Mucosa of stomach (tissue), 1 donor: Measurements from ENCODE around the gene ZNF74.
"Not testable (repeated sequence)": the region's sequence is repeated elsewhere in the genome, so short reads cannot be mapped to it uniquely, and the experiment has no call there.

Experiments
- H3K27me3 ChIP-seq: one replicate; pipeline ENCODE4 v1.7.0; 2013; ENCODE audit warnings: mild to moderate bottlenecking, low read length; ENCODE audit not compliant: control insufficient read depth, insufficient read depth
- H3K36me3 ChIP-seq: one replicate; pipeline ENCODE4 v1.7.0; 2013; ENCODE audit warnings: low read length; ENCODE audit not compliant: control insufficient read depth, insufficient read depth
- H3K4me1 ChIP-seq: one replicate; pipeline ENCODE4 v1.7.0; 2013; ENCODE audit warnings: mild to moderate bottlenecking, low read length; ENCODE audit not compliant: control insufficient read depth, insufficient read depth
- H3K4me3 ChIP-seq: one replicate; pipeline ENCODE4 v1.7.0; 2013; ENCODE audit warnings: low read length
- H3K9ac ChIP-seq: one replicate; pipeline ENCODE4 v1.7.0; 2013; ENCODE audit warnings: mild to moderate bottlenecking, low read length, moderate library complexity
- H3K9me3 ChIP-seq: one replicate; pipeline ENCODE4 v1.7.0; 2013; ENCODE audit warnings: mild to moderate bottlenecking, low read length, moderate library complexity; ENCODE audit not compliant: control insufficient read depth
- donor health status: Pancreatic carcinoma.

ZNF74 gene

DNA sequence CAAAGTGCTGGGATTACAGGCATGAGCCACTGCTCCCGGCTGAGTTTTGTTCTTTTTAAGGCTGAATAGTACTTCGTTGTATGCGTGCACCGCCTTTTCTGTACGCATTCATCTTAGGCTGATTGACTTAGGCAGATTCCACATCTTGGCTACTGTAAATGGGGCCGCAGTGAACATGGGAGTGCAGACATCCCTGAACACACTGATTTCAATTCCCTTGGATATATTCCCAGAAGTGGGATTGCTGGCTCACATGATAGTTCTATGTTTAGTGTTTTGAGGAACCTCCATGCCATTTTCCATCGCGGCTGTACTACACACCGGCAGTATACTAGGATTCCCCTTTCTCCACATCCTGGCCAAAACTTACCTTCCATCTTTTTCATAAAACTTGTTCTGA lies 10.4 kb upstream of the ZNF74 start:
- Histone ChIP-seq H3K36me3 (no peaks in the 10 kb centered on the region), H3K4me3 (no peak overlapping the region), H3K27me3 (peaks cover 5% of the 10 kb centered on the region), H3K9me3 (no peaks in the 10 kb centered on the region), H3K9ac (no peak overlapping the region), H3K4me1 (no peaks in the 10 kb centered on the region)

DNA sequence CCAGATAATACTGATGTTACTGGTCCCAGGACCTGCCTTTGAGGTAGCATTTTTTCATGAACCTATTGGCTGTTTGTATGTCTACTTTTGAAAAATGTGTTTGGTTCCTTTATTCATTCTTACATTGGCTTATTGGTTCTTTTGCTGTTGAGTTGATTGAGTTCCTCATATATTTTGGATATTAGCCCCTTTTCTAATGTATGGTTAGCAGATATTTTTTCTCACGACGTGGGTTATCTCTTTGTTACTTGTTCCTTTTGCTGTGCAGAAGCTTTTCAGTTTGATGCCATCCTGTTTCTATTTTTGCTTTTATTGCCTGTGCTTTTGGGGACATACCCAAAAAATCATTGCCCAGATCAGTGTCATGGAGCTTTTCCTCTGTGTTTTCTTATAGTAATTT lies 9.8 kb upstream of the ZNF74 start:
- H3K36me3 ChIP-seq, result no peaks in the 10 kb centered on the region
- H3K9me3 ChIP-seq, result no peaks in the 10 kb centered on the region
- no peak overlapping the region for H3K9ac ChIP-seq
- peaks cover 5% of the 10 kb centered on the region for H3K27me3 ChIP-seq
- no peak overlapping the region for H3K4me3 ChIP-seq
- H3K4me1 ChIP-seq, result no peaks in the 10 kb centered on the region

DNA sequence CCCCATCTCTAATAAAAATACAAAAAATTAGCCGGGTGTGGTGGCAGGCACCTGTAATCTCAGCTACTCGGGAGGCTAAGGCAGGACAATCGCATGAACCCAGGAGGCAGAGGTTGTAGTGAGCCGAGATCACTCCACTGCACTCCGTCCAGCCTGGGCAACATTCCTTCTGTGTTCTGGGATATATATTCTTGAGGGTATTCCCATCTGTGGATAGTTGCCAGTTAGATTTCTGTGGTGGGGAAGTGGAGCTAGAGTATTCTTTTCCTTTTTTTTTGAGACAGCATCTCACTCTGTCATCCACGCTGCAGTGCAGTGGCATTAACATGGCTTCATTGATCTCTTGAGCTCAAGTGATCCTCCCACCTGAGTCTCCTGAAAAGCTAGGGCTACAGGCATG lies 9.1 kb upstream of the ZNF74 start:
- Histone ChIP-seq H3K9me3 (no peaks in the 10 kb centered on the region), H3K4me3 (no peak overlapping the region), H3K36me3 (no peaks in the 10 kb centered on the region), H3K27me3 (peaks cover 5% of the 10 kb centered on the region), H3K4me1 (no peaks in the 10 kb centered on the region), H3K9ac (no peak overlapping the region)

GRCh38 chr22:20386336-20386735 lies 7.6 kb upstream of the ZNF74 start:
- Histone ChIP-seq H3K4me1 (no peaks in the 10 kb centered on the region), H3K9me3 (no peaks in the 10 kb centered on the region), H3K4me3 (no peak overlapping the region), H3K36me3 (no peaks in the 10 kb centered on the region), H3K27me3 (peaks cover 5% of the 10 kb centered on the region), H3K9ac (no peak overlapping the region)

DNA sequence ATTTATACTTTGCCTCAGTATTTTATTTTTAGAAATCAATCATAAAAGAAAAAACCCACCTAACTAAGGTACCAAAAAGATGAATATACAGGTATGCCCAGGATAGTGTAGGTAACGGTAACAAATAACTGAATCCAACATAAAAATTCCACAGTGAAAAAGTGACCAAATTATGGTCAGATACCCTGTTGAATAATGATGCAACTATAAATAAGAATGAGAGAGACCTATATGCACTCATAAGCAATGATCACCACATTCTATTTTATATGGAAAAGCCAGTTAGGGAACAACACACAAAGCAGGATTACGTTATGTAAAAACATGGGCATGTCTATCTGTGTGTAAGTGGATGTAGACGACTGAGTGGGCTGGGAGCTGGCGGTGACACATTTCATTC lies 7.0 kb upstream of the ZNF74 start:
- Histone ChIP-seq H3K4me3 (no peak overlapping the region), H3K9me3 (no peaks in the 10 kb centered on the region), H3K27me3 (peaks cover 5% of the 10 kb centered on the region), H3K9ac (no peak overlapping the region), H3K4me1 (no peaks in the 10 kb centered on the region), H3K36me3 (no peaks in the 10 kb centered on the region)

DNA sequence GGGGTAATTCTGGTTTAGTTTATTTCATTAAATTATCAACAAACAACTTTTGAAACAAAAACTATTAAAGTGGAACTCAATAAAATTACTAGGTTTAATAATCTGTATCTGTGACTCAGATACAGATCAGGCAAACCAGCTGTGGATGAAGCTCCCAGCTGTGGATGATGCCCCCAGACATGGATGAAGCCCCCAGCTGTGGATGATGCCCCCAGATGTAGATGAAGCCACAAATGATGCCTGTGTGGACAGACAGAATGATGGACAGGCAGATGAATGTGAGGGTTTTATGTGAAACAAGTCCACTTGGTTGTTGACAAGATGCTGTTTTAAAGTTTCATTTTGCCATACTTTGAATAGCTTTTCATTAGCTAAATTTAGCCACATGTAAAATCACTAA lies 5.8 kb upstream of the ZNF74 start:
- Histone ChIP-seq H3K4me1 (peaks cover under 1% of the 10 kb centered on the region), H3K27me3 (peaks cover 5% of the 10 kb centered on the region), H3K36me3 (no peaks in the 10 kb centered on the region)

GRCh38 chr22:20389288-20389687 lies 4.7 kb upstream of the ZNF74 start:
- H3K9ac ChIP-seq, result no peak overlapping the region
- H3K4me3 ChIP-seq, result no peak overlapping the region
- no peaks in the 10 kb centered on the region for H3K9me3 ChIP-seq
- no peaks in the 10 kb centered on the region for H3K36me3 ChIP-seq
- peaks cover 5% of the 10 kb centered on the region for H3K4me1 ChIP-seq
- peaks cover 5% of the 10 kb centered on the region for H3K27me3 ChIP-seq

More for the DNA sequence above, 5.8 kb upstream of the ZNF74 start:
- Histone ChIP-seq H3K9me3 (no peaks in the 10 kb centered on the region), H3K4me3 (no peak overlapping the region), H3K9ac (no peak overlapping the region)

DNA sequence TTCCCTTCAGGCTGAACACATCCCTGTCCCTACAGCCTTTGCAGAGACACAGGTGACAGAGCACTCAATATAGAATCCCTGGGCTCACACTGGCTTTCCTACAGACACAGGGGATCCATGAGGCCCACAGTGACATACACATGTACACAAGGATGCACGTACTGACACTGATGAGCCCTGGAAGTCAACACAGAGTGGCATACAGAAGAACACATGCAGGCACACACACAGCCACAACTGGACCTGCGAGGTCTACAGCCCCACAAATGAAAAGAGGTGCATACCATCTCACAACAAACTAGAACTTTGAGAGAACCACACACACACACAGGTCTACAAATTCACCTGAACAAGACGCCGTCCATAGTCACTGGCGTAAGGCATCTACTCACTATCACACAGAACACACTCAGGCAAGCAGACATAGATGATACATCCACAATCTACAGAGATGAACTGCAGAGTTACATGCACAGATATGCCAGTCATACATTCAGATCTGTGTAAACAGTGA lies 3.5 kb upstream of the ZNF74 start:
- Histone ChIP-seq H3K4me3 (no peak overlapping the region), H3K4me1 (peaks cover 15% of the 10 kb centered on the region), H3K9ac (no peak overlapping the region), H3K9me3 (no peaks in the 10 kb centered on the region), H3K27me3 (peaks cover 2% of the 10 kb centered on the region), H3K36me3 (no peaks in the 10 kb centered on the region)

- H3K9me3 ChIP-seq, result no peaks in the 10 kb centered on the region
- H3K36me3 ChIP-seq, result no peaks in the 10 kb centered on the region
- H3K4me1 ChIP-seq, result peaks cover 20% of the 10 kb centered on the region
- no peak overlapping the region for H3K9ac ChIP-seq
- H3K27me3 ChIP-seq, result peaks cover 2% of the 10 kb centered on the region
- H3K4me3 ChIP-seq, result no peak overlapping the region
Measured at GRCh38 chr22:20391222-20391621, 2.7 kb upstream of the ZNF74 start.

GRCh38 chr22:20392365-20392881 lies 1.5 kb upstream of the ZNF74 start:
- H3K36me3 ChIP-seq, H3K27me3 ChIP-seq, H3K4me3 ChIP-seq, H3K9me3 ChIP-seq, H3K9ac ChIP-seq: not testable (repeated sequence)
- peaks cover 20% of the 10 kb centered on the region for H3K4me1 ChIP-seq

DNA sequence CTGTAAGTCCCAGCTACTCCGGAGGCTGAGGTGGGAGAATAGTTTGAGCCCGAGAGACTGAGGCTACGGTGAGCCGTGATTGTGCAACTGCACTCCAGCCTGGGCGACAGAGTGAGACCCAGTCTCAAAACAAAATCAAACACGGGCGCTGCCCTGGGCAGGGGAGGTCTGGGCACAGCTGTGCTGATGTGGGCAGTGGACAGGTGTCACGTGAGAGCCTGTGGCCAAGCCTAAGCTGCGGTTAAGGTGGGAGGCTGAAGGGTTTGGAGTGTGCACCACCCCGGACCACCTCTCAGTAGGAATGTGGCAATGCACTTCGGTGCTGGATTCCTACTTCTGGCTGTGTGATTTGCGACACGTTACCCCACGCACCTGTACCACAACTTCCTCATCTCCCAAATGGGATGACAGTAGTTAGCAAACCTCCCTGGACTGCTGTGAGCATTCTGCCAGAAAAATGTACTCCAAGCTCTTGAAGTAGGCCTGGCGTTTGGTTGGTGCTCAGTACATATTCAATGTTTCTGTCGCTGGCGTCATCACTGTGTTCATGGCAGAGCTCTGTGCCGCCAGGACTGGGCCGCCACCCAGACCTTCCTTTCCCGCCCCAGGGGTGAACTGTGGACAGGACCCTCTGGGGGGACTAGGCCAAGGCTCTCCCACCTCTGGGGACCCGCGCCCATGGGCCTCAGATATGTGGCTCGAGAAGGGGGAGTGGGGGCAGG lies 807 bp upstream of the ZNF74 start:
- no peaks in the 10 kb centered on the region for H3K36me3 ChIP-seq
- H3K9ac ChIP-seq, result peak overlapping the region; percentile 74
- no peaks in the 10 kb centered on the region for H3K9me3 ChIP-seq
- H3K4me3 ChIP-seq, result peak overlapping the region; percentile 82
- H3K4me1 ChIP-seq, result peaks cover 20% of the 10 kb centered on the region
- H3K27me3 ChIP-seq, result peaks cover 2% of the 10 kb centered on the region

GRCh38 chr22:20395181-20395906 lies 1.4 kb downstream of the ZNF74 start:
- Histone ChIP-seq H3K4me3 (no peak overlapping the region), H3K27me3 (no peaks in the 10 kb centered on the region), H3K36me3 (no peaks in the 10 kb centered on the region), H3K9me3 (no peaks in the 10 kb centered on the region), H3K9ac (peak overlapping the region; percentile 74), H3K4me1 (peaks cover 20% of the 10 kb centered on the region)
